GM19452 (cell line): ENCODE results near the gene LRRC3.
"Not testable (repeated sequence)": the region's sequence is repeated elsewhere in the genome, so short reads cannot be mapped to it uniquely, and the experiment has no call there.

Source experiments
- ATAC-seq: cut with Tn5 transposase; IDR thresholded peaks from one replicate; pipeline ENCODE4 v1.9.1; 2021; ENCODE audit not compliant: unreplicated experiment

Gene LRRC3

DNA sequence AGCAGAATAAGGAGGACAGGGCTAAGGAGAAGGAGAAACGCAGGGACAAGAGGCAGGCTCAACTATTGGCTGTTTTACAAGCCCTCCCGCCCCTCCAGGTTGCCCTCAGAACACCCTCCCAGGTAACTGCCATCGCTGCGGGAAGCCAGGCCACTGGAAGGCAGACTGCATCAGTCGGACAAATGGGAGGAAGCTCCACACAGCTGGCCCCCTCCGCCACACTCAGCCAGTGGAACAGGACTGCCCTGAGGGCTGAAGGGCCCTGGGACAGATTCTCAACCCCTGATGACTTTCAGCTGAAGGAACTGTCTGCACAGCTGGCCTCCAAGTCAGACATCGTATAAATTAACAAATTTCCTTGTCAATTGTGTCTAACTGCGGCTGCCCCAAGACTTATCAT, 21.8 kb downstream of the LRRC3 start:
- no peak for ATAC-seq

- ATAC-seq = no peak
Measured at GRCh38 chr21:44477712-44478111, 22.4 kb downstream of the LRRC3 start.

- no peak for ATAC-seq
Measured at GRCh38 chr21:44478124-44478800, 23.0 kb downstream of the LRRC3 start.

- no peak for ATAC-seq
Measured at GRCh38 chr21:44478801-44479167, 23.5 kb downstream of the LRRC3 start.

GRCh38 chr21:44479556-44480199, 24.4 kb downstream of the LRRC3 start:
- not testable (repeated sequence) for ATAC-seq

- ATAC-seq = no peak
Measured at GRCh38 chr21:44480200-44481053, 25.1 kb downstream of the LRRC3 start.

- no peak for ATAC-seq
Measured at GRCh38 chr21:44482581-44483287, 27.4 kb downstream of the LRRC3 start.

DNA sequence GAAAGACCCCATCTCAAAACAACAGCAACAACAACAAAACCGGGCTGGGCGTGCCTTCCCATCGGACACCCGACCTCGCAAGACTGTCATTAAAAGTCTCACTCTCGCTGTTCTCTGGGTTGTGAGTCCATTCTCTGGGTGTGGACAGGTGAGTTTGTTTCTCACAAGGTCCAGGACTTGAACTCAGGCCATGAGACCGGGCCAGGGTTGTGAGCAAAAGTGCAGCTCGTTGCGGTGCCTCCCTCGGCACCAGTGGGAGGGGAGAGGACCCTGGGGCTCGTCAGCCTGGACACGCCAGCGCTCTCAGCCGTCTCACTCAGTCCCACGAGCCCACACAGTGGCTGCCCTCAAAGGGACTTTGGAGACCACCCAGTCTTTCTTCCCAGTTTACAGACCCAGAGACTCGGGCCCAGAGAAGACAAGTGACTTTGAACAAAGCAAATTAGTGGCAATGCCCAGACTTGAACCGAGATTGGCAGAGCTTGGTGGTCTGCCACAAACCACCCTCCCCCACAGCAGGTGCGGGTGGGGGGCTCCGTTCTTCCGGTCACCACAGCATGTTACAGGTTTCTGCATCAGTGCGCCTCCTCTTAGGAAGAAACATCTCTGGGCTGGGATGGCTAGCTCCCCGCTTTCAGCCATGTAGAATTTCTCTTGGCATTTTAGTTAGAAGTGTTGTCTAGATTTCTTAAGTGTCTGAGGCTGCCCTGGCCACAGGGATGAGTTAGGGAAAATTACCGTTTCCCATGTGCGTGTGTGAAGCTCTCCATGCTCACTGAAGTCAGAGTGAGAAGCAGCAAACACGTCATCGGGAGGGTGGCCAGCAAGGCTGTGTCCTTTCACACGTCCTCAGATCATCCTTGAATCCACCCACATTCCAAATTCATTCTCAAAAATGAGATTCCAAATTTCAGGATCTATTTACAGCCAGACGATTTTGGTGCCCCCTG, 28.3 kb downstream of the LRRC3 start:
- no peak for ATAC-seq

- no peak for ATAC-seq
Measured at GRCh38 chr21:44484498-44485253, 29.4 kb downstream of the LRRC3 start.

DNA sequence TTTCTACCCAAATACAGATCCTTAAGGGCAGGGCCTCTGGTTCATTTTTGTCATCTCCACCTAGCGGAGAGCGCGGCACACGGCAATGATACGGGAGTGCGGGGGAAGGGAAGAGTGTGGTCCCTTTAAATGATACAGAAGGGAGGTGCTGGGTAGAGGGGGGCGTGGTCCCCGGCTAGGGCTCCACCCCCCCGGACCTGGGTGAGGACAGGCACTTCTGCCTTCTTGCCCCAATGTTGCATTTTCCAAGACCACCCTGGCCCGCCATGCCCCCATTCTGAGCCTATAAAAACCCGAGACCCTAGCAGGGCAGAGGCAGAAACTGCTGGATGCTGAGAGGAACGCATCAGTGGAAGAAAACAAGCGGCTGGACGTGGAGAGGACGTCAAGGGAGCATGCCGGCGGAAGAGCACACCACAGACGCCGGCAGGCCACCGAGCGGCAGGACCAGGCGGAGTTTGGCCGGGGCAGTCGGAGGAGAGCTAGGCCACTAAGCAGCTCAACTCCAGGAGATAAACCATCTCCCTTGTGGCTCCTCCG, 30.0 kb downstream of the LRRC3 start:
- no peak for ATAC-seq

DNA sequence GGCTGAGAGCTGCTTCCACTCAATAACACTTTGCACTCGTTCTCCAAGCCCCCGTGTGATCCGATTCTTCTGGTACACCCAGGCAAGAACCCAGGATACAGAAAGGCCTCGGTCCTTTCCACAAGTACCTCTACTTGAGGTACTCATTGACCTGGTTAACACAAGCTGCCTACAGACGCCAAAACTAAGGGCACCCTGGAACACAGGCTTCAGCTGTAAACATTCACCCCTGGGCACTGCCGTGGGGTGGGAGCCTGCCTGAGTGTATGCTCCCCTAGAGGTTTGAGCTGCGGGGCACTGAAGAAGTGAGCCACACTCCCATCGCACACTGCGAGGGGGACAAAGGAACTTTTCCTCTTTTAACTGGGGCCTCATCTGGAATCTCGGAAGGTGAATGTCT, 30.5 kb downstream of the LRRC3 start:
- no peak for ATAC-seq

GRCh38 chr21:44486302-44486701, 31.0 kb downstream of the LRRC3 start:
- no peak for ATAC-seq

DNA sequence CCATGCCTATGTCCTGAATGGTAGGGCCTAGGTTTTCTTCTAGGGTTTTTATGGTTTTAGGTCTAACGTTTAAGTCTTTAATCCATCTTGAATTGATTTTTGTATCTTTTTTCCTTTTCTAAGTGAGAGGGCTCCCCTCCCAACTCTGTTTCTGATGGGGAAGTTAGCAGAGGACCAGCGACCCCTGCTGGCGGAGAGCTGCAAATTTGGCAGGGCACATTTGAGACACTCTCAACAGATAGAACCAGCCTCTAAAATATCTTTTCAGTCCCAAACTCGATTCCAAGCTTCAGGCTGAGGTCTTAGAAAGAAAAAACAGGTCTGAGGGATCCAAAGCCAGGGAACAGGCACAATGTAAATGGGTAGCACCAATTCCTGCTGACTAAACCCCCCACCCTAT, 32.5 kb downstream of the LRRC3 start:
- no peak for ATAC-seq

- ATAC-seq = no peak
Measured at GRCh38 chr21:44489962-44490361, 34.7 kb downstream of the LRRC3 start.

GRCh38 chr21:44490405-44490804, 35.1 kb downstream of the LRRC3 start:
- ATAC-seq = no peak

DNA sequence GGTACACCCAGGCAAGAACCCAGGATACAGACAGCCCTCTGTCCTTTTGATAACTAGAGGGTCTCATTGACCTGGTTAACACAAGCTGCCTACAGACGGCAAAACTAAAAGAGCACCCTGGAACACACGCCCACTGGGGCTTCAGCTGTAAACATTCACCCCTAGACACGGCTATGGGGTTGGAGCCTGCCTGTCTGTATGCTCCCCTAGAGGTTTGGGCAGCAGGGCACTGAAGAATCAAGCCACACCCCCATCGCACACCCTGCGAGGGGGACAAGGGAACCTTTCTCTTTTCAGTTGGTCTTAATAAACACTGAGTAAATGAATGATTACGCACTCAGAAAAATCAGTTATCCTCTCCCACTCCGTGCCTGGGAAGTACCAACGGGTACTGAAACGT, 35.5 kb downstream of the LRRC3 start:
- ATAC-seq = no peak

DNA sequence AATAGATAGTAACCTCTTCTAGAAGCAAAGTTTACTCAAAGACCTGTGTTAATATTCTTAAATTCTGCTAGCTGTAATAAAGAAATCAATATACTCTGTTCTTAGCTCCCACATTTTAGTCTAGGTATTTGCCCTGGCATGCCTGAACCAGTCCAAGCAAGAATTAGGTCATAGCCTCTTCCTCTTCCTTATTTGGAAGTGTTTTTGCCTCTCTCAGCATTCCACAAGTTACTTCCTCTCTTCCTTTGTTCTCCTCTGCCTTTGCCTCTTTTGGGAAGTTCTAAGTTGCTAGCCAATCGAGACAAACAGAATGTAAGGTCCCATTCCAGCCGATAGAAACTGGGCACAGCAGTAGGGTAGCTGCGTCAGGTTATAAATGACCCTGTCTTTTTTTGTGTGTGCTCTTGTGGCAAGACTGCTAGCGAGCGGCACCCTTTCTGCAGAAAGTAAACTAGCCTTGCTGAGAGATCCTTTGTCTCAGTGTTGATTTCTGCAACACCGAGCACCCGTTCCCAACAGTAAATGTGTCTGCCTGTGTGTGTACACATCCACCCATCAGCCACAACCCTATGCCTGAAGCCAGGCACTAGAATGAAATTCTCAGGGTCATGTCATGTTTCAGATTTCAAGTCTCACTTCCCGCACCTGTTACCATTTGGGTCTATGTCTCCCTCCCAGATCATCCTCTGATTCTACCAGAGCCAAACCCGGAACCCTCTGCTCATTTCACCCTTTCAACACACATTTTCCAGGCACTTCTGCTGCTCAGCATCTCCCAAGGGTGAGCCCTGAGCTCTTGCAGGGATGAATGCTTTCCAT, 37.5 kb downstream of the LRRC3 start:
- no peak for ATAC-seq

GRCh38 chr21:44494418-44494817, 39.1 kb downstream of the LRRC3 start:
- no peak for ATAC-seq
